Neutrophil (primary cell): ENCODE results near the gene KDM5B.

ENCODE experiments used
- H3K27ac ChIP-seq: fragments of 200-600 bp; sonication (generic); 2 replicates; pipeline ENCODE4 v1.5.1; 2016; ENCODE audit warnings: mild to moderate bottlenecking, moderate library complexity
- H3K27me3 ChIP-seq: fragments of 200-600 bp; sonication (generic); 2 replicates; pipeline ENCODE4 v1.6.0; 2016; ENCODE audit warnings: mild to moderate bottlenecking
- H3K36me3 ChIP-seq: fragments of 200-600 bp; sonication (generic); 2 replicates; pipeline ENCODE4 v1.5.1; 2017
- H3K4me1 ChIP-seq, 2 experiments: fragments of 200-600 bp in 1 of 2; sonication (generic) in 1 of 2; 1 replicate in 1 of 2; 2 replicates in 1 of 2; pipeline versions ENCODE4 v1.5.1 to v1.6.1; 2013 to 2016; ENCODE audit warnings: low read depth in 1 of 2, low read length in 1 of 2, mild to moderate bottlenecking in 1 of 2, moderate library complexity in 1 of 2; ENCODE audit not compliant: control insufficient read depth in 1 of 2, insufficient read depth in 1 of 2
- H3K4me3 ChIP-seq, 2 experiments: fragments of 200-600 bp in 1 of 2; sonication (generic) in 1 of 2; 1 replicate in 1 of 2; 2 replicates in 1 of 2; pipeline ENCODE4 v1.5.1; 2013 to 2016; ENCODE audit warnings: low read depth in 1 of 2, low read length in 1 of 2, mild to moderate bottlenecking in 1 of 2, moderate library complexity in 1 of 2
- H3K9me3 ChIP-seq: fragments of 200-600 bp; sonication (generic); 2 replicates; pipeline ENCODE4 v1.5.1; 2016
- TF ChIP-seq, protein P1 (sequence below): fragments of 200-600 bp; sonication (generic); IDR thresholded peaks from 2 replicates; pipeline ENCODE4 v1.5.1; 2016; ENCODE audit warnings: antibody characterized with exemption

Gene KDM5B

DNA sequence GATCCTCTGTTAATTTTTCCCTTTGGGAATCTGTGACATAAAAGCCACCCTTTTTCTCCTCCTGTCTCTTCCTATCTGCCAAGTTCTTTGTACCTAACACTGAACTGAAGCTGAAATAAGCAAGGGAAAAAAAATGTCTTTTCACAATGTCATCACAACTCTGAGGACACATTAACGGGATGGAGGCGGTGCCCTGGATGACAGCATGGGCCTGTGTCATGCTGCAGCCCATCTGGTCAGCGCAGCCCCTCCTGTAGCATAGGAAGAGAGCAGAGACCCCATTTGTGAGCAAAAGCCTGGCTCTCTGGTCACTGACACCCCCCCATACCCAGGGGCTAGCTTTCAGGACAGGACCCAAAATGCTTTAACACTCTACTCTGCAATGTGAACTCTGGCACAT, 120.4 kb downstream of the KDM5B start:
- Histone ChIP-seq H3K27ac (no peak overlapping the region), H3K9me3 (no peaks in the 10 kb centered on the region), H3K36me3 (no peaks in the 10 kb centered on the region), H3K4me1 (no peaks in the 10 kb centered on the region), H3K4me3 (no peak overlapping the region), H3K27me3 (peaks cover 89% of the 10 kb centered on the region)
- TF ChIP-seq, protein P1, sequence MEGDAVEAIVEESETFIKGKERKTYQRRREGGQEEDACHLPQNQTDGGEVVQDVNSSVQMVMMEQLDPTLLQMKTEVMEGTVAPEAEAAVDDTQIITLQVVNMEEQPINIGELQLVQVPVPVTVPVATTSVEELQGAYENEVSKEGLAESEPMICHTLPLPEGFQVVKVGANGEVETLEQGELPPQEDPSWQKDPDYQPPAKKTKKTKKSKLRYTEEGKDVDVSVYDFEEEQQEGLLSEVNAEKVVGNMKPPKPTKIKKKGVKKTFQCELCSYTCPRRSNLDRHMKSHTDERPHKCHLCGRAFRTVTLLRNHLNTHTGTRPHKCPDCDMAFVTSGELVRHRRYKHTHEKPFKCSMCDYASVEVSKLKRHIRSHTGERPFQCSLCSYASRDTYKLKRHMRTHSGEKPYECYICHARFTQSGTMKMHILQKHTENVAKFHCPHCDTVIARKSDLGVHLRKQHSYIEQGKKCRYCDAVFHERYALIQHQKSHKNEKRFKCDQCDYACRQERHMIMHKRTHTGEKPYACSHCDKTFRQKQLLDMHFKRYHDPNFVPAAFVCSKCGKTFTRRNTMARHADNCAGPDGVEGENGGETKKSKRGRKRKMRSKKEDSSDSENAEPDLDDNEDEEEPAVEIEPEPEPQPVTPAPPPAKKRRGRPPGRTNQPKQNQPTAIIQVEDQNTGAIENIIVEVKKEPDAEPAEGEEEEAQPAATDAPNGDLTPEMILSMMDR: no peak

DNA sequence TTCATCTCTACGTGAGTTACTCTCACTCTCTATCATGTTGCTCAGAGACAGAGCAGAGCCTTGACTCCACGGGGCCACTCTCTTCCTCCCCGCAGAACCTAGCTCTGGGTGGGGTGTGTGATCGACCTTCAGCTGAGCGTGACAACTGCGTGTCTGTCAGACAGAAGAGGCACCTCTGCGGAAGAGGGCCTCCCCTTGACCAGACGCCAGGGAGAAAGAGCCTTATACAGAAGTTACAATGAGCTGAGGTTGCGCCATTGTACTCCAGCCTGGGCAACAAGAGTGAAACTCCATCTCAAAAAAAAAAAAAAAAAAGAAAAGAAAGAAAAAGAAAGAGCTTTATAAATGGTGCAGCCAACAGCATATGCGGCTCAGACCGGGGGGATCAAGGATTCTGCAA, 120.9 kb downstream of the KDM5B start:
- H3K27ac ChIP-seq: no peak overlapping the region
- TF ChIP-seq, protein P1: no peak
- H3K36me3 ChIP-seq: no peaks in the 10 kb centered on the region
- H3K4me3 ChIP-seq: no peak overlapping the region
- H3K9me3 ChIP-seq: no peaks in the 10 kb centered on the region
- peaks cover 91% of the 10 kb centered on the region for H3K27me3 ChIP-seq
- H3K4me1 ChIP-seq: no peaks in the 10 kb centered on the region

DNA sequence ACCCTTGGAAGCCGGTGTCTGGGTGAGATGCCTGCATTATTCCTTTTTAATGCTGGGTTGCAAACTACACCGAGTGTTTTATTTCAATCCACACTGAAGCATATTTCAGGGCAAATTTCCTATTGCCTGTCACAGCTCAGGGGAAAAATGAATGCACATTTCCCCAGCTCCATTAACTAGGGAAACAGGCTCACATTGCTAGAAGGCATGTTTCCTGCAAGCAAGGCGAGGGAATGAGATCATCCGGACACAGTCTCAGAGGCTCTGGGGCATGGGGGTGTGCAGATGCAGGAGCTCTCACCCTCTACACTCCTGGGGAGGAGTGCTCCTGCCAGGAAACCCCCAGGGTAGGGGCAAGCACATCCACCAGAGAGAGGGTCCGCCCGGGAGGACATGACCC, 122.6 kb downstream of the KDM5B start:
- TF ChIP-seq, protein P1: no peak
- no peaks in the 10 kb centered on the region for H3K4me1 ChIP-seq
- H3K36me3 ChIP-seq: no peaks in the 10 kb centered on the region
- H3K9me3 ChIP-seq: no peaks in the 10 kb centered on the region
- H3K4me3 ChIP-seq: no peak overlapping the region
- H3K27ac ChIP-seq: no peak overlapping the region
- peaks cover 96% of the 10 kb centered on the region for H3K27me3 ChIP-seq

DNA sequence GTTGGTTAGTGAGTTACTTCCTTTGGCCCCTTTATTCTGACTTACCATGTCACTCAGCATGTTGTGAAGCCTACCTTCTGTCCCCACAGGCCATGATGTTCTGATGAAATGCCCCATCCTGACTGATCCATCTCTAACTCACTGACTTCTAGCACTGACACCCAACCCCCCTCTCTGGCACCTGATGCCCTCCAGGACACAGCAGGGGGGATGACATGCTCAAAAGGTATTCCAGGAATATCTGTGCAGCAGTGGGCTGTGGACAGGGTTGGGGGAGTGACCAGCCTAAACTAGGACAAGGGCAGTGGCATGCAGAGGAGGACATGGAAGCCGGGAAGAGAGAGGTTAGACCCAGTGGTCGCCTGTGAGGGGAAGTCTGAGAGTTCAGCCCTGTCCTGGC, 123.5 kb downstream of the KDM5B start:
- TF ChIP-seq, protein P1: no peak
- no peaks in the 10 kb centered on the region for H3K9me3 ChIP-seq
- peaks cover 96% of the 10 kb centered on the region for H3K27me3 ChIP-seq
- H3K36me3 ChIP-seq: no peaks in the 10 kb centered on the region
- no peak overlapping the region for H3K4me3 ChIP-seq
- no peaks in the 10 kb centered on the region for H3K4me1 ChIP-seq
- H3K27ac ChIP-seq: no peak overlapping the region

DNA sequence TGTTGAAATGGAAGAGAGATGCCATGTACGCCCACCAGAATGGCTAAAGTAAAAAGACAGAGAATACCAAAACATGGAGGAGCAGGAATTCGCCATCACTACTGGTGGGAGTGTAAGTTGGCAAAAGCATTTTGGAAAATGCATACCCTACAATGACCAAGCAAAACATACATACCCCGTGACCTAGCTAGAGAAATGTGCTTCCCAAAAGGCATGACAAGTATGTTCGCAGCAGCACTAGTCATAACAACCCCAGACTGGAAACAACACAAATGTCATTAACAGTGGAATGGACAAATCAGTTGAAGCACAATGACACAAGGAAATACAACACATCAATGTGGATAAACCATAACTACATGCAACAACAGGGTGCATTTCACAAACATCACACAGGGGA, 125.2 kb downstream of the KDM5B start:
- Histone ChIP-seq H3K36me3 (no peaks in the 10 kb centered on the region), H3K27me3 (peaks cover 93% of the 10 kb centered on the region), H3K27ac (no peak overlapping the region)

More for the DNA sequence above, 125.2 kb downstream of the KDM5B start:
- no peaks in the 10 kb centered on the region for H3K4me1 ChIP-seq
- H3K4me3 ChIP-seq: no peak overlapping the region
- no peaks in the 10 kb centered on the region for H3K9me3 ChIP-seq
- TF ChIP-seq, protein P1: no peak
